Cardiac septum (tissue), 1 donor: ENCODE data around the gene PALLD. TPM values are rescaled to one million over a fixed set of nuclear protein-coding genes. Genes with fewer than 3 reads are reported as not detected.

Source experiments
- DNase-seq: peaks from one replicate; pipeline ENCODE4 v3.0.0-alpha.2; 2020; ENCODE audit warnings: low spot score
- intact Hi-C: fragments of 100-400 bp; cut with DNase I; formaldehyde crosslinking; loops from one replicate; pipeline ENCODE4 v1.14.0; 2022
- total RNA-seq: library from RNA; stranded (reverse); fragmentation: NEBNext Ultra II Directional; extraction: Animal tissue kit (Norgen Biotek cat#: 25700); gene quantifications from one replicate; pipeline ENCODE4 v1.2.1, GENCODE V29; 2021
- donor health status: DM: no; HTN: no; CAD: no.

Gene PALLD
- total RNA-seq, 1 donor from 2014 or later: 705 TPM

DNA sequence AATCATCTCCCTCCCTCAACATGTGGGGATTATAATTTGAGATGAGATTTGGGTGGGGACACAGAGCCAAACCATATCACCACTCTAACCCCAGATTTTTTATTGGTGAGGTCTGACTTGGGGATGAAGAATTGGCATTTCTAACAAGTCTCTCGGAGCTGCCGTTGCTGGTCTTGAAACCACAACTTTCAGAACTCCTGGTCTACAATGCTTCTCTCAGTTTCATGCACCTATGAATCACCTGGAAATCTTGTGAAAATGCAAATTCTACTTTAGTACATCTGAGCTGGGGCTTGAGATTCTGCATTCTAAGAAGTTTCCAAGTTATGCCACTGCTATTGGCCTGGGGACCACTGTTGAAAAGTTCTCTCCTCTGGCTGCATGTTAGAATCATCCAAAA is 78.6 kb downstream of the PALLD start:
- intact Hi-C loops: no loop called here
- DNase-seq: no peak

- intact Hi-C loops: no loop called here
- no peak for DNase-seq
Observed at GRCh38 chr4:168577624-168578023, 80.8 kb downstream of the PALLD start.

DNA sequence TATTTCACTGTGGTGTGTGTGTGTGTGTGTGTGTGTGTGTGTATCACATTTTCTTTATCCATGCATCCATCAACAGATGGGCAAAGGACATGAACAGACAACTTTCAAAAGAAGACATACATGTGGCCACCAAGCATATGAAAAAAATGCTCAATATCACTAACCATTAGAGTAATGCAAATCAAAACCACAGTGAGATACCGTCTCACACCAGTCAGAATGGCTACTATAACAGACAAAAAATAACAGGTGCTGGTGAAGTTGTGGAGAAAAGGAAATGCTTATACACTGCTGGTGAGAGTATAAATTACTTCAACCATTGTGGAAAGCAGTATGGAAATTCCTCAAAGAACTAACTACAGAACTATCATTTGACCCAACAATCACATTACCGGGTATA is 83.4 kb downstream of the PALLD start:
- intact Hi-C loops: loop anchor here (10.0 kb wide), 1 partner anchor 235 kb away; no protein-coding TSS in a partner anchor
- no peak for DNase-seq

DNA sequence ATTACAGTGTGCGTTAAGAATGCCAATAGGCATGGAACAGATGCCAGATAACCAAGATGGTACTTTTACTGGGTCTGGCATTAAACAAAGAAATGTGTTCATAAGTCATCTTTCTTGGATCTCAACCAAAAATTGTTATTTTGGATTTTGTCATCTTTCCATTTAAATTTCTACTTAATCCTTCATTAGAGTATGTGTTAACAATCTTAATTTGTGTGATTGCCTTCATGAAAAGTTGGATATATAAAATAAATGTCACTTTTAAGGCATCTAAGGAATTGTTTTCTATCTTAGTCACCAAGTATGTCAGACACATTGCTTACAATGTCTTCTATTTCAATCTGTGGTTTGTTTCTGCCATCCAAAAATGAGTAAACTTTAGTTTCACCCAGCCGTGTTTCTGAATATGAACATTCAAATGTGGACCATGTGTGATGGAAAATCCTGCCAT is 87.5 kb downstream of the PALLD start:
- no peak for DNase-seq
- intact Hi-C loops: loop anchor here (2.0 to 10.0 kb wide), 2 partner anchors 230 to 330 kb away; no protein-coding TSS in a partner anchor

GRCh38 chr4:168585168-168586091 is 88.6 kb downstream of the PALLD start:
- peak; percentile 87 for DNase-seq
- intact Hi-C loops: loop anchor here (2.0 to 10.0 kb wide), 4 partner anchors 125 to 329 kb away; no protein-coding TSS in a partner anchor

- DNase-seq: no peak
- intact Hi-C loops: loop anchor here (1.0 to 10.0 kb wide), 4 partner anchors 107 to 228 kb away; no protein-coding TSS in a partner anchor
Observed at GRCh38 chr4:168586926-168587325, 90.1 kb downstream of the PALLD start.

DNA sequence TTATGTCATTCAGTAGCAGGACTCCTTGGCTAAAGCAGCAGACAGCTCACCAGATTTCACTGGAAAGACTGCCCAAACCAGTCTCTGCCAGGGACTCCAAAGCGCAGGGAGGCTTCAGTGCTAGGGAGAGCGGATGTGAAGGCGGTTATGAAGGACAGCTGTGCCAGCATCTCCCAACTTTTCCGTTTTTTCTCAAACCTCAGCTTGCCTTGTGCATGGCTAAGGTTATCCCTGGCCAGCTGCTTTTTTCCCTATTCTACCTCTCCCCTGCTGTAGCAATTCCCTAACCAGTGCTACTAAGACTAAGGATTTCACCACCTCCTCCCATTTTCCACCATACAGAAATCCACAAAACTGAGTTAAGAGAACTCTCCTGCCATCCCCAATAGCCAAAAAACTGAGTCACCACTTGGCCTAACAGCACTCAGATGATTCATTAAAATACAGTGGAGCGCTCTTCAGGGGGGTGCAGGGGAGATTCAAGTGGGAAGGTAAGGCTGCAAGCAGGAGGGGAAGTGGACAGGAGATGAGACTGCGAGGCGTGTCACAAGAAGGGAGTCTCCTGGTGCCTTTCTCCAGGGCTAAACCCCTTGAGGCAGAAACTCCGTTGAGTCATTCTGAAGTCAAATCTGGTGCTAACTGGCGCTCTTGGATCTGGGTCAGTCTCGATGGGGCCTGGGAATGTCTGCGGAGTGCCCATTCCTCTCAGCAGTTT is 90.7 kb downstream of the PALLD start:
- no peak for DNase-seq
- intact Hi-C loops: loop anchor here (1.0 to 10.0 kb wide), 5 partner anchors 43 to 227 kb away; no protein-coding TSS in a partner anchor

GRCh38 chr4:168588916-168589531 is 92.2 kb downstream of the PALLD start:
- no peak for DNase-seq
- intact Hi-C loops: loop anchor here (2.0 to 10.0 kb wide), 3 partner anchors 42 to 226 kb away; no protein-coding TSS in a partner anchor

DNA sequence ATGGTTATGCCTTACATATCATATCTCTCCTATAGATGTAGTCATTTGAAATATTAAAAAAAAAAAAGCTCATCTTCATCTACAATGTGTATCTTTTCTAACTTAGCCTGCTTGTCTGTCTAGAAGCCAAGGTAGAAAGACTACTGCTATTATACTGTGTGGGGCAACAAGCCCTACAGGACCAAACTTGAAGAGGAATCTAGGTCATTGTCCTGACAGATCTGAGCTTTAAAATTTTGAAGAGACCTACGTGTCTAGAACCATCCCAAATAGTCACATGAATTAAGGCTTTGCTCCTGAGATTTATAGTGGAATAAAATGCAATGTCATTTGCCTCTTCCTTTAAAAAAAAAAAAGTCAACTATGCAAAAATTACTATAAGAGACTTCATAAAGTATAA is 95.8 kb downstream of the PALLD start:
- intact Hi-C loops: no loop called here
- DNase-seq: no peak

- intact Hi-C loops: no loop called here
- no peak for DNase-seq
Observed at GRCh38 chr4:168593399-168593798, 96.5 kb downstream of the PALLD start.

DNA sequence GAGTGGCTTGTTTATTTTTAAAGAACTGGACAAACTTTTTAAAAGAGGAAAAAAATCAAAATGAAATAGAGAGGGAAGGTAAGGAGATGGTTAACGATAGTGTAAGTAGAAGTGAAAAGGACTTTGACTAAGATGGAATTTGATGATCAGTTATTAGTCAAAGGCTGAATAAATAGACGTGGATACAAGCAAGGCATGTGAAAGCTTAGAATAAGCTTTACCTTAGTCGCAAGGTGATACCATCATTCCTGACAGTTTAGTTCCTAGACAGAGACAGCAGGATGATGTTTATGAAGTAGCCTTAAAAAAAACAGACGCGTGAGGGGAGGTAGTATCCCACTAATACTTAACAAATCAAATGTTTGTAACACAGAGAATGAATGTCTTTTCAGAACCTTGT is 97.3 kb downstream of the PALLD start:
- intact Hi-C loops: no loop called here
- no peak for DNase-seq

- intact Hi-C loops: no loop called here
- no peak for DNase-seq
Observed at GRCh38 chr4:168598191-168598590, 101.3 kb downstream of the PALLD start.

DNA sequence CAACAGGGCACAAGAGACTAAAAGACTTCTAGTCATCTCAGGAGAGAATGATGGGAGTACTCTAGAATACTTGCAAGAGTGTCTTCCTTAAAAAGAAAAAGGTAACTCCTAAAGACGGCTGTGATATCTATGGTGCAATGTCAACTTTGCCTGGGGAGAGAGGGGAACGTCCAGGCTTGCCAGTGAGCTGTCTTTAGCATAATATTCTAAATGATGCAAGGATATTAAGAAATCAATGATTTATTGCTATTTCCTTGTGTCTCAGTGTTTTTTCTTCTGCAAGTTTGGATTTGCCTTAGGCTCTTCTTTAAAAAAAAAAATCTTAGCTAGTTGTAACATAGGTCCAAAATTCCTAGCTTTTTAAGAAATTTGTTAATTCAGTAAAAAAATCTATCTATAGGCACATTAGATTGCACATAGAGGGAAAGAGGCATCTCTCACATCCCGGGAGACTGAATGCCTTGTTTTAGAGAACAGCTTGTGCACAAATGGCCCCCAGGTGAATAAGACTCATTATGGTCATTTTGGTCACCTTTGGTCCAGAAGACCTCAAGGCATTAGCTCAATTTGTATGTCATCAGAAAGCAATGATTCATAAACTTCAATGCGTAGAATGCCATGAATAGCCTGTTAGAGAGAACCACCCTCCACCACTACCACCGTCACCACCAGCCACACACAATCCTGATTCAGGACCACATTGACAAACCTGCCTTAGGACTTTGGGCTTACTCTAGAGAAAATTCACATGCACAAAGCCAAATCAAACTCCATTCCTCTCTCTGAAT is 104.1 kb downstream of the PALLD start:
- intact Hi-C loops: no loop called here

GRCh38 chr4:168601899-168602298 is 105.0 kb downstream of the PALLD start:
- intact Hi-C loops: no loop called here
- no peak for DNase-seq

More for the DNA sequence above, 104.1 kb downstream of the PALLD start:
- no peak for DNase-seq

DNA sequence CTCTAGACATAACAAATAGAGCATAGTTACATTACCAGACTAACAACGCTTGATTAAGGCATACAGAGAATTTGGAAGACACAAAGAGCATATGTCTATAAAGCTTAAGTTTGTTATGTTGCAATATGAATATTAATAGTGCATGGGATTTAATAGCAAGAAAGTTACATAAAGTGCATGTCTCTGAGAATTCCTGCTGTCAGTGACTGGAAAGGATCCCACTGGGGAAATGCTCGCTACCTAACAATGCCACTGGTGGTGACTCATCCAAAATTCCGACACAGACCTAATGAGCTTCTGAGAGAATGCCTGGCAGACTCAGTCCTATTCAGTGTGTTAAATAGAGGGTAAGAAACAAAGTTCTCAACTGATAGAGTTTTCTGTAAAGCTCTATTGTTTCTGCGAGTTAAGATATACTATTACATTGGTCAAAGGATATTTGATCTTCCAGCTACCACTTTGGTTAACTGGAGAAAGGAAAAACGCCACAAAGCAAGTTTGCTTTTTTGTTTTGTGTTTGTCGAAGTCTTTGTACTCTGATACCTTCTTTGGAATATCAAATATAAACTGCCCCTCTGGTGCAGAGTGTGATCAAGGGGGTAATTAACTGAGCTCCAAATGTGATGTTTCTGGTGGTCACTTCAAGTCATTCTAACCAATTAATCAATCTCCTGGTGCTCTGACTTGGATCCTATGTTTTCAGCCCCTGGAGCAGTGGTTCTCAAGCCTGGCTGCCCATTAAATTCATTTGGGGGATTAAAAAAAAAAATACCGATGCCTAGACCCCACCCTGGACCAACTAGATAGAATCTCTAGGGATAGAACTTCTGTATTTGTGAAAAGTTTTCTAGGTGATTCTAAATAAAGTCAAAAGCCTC is 107.9 kb downstream of the PALLD start:
- intact Hi-C loops: no loop called here
- no peak for DNase-seq

DNA sequence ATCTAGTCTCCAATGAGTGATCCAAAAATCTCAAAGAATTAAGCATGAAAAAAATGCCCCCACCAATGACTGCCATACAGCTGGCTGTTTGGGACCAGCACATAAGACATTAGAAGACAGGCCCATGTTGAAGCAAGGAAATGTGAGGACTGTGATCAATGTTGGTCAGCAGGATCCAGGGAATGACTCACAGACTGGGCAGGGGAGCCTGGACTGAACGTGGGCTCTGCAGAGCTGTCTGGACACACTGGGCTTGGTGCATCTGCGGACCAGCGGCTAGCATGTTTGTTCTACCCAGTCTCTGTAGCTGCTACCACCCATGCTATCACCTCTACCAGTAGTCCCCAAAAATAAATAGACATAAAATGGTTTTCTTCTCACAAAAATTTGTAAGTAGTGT is 108.6 kb downstream of the PALLD start:
- intact Hi-C loops: no loop called here
- DNase-seq: no peak

DNA sequence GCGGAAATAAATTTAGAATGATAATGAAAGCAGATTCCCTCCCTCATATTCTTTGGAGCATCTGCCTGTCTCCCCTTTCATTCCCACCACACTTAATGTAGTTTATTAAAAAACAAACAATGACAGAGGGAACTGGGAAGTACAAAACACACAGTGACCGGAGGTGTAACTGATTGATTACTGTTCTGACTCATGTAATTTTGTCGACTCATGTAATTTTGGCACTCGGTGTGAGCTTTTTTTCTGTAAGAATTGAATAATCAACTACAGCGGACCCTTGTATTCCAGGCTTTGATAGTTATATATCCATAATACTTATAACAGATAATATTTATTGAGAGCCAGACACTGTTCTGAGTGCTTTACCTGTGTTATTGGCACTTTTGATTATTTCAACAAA is 110.4 kb downstream of the PALLD start:
- DNase-seq: no peak

GRCh38 chr4:168608771-168609170 is 111.9 kb downstream of the PALLD start:
- intact Hi-C loops: no loop called here
- DNase-seq: no peak

More for the DNA sequence above, 110.4 kb downstream of the PALLD start:
- intact Hi-C loops: no loop called here
